Measurements from ENCODE around the gene RBP5. TPM values are rescaled to one million over a fixed set of nuclear protein-coding genes. Genes with fewer than 3 reads are reported as not detected.
A peak's percentile ranks its signal among the peaks of the same experiment; 100 is the strongest.

Gene RBP5
- total and polyA plus RNA-seq, 8 donors: 1.2 to 26.5 (median 20.2) TPM

- DNase-seq: no peak
- ATAC-seq: no peak
Observed at GRCh38 chr12:7096979-7097378, 31.7 kb downstream of the RBP5 start.

GRCh38 chr12:7096006-7096932 lies 32.4 kb downstream of the RBP5 start:
- Histone ChIP-seq H3K36me3 (peaks cover 0 to 49% of the 10 kb centered on the region in 2 donors), H3K4me1 (peaks cover 0 to 20% of the 10 kb centered on the region in 2 donors), H3K9me3 (no peaks in the 10 kb centered on the region), H3K4me3 (no peak overlapping the region), H3K27me3 (no peaks in the 10 kb centered on the region), H3K27ac (no peak overlapping the region)
- peak; percentile 41 for ATAC-seq
- intact Hi-C loops (cut with DNase I): loop anchor here in 1 of 2 donors (10.0 kb wide), 1 partner anchor 171 kb away; the partner anchor contains the start of gene ATN1
- TF ChIP-seq CTCF (IDR thresholded peaks at IDR 0.05): no peak
- DNase-seq: no peak

More at GRCh38 chr12:7096979-7097378, 31.7 kb downstream of the RBP5 start:
- H3K36me3 ChIP-seq: peaks cover 0 to 56% of the 10 kb centered on the region in 2 donors
- H3K4me1 ChIP-seq: peaks cover 0 to 20% of the 10 kb centered on the region in 2 donors
- no peak for TF ChIP-seq CTCF (IDR thresholded peaks at IDR 0.05)
- no peak overlapping the region for H3K27ac ChIP-seq
- no peak overlapping the region for H3K4me3 ChIP-seq
- intact Hi-C loops (cut with DNase I): loop anchor here in 1 of 2 donors (10.0 kb wide), 1 partner anchor 172 kb away; the partner anchor contains the start of gene ATN1
- no peaks in the 10 kb centered on the region for H3K9me3 ChIP-seq
- no peaks in the 10 kb centered on the region for H3K27me3 ChIP-seq

GRCh38 chr12:7093892-7094291 lies 34.8 kb downstream of the RBP5 start:
- Histone ChIP-seq H3K9me3 (no peaks in the 10 kb centered on the region), H3K27me3 (no peaks in the 10 kb centered on the region), H3K4me1 (peaks cover 0 to 20% of the 10 kb centered on the region in 2 donors), H3K4me3 (no peak overlapping the region), H3K27ac (no peak overlapping the region), H3K36me3 (peaks cover 0 to 35% of the 10 kb centered on the region in 2 donors)
- intact Hi-C loops (cut with DNase I): loop anchor here in 1 of 2 donors (10.0 kb wide), 1 partner anchor 169 kb away; the partner anchor contains the start of gene ATN1
- TF ChIP-seq CTCF (IDR thresholded peaks at IDR 0.05): no peak
- DNase-seq (no peak), ATAC-seq (no peak)

- Histone ChIP-seq H3K9me3 (no peaks in the 10 kb centered on the region), H3K4me1 (peaks cover 0 to 20% of the 10 kb centered on the region in 2 donors), H3K4me3 (no peak overlapping the region), H3K27ac (no peak overlapping the region), H3K36me3 (peaks cover 0 to 34% of the 10 kb centered on the region in 2 donors), H3K27me3 (no peaks in the 10 kb centered on the region)
- intact Hi-C loops (cut with DNase I): loop anchor here in 1 of 2 donors (10.0 kb wide), 1 partner anchor 169 kb away; the partner anchor contains the start of gene ATN1
- no peak for TF ChIP-seq CTCF (IDR thresholded peaks at IDR 0.05)
- no peak for ATAC-seq
- no peak for DNase-seq
Observed at GRCh38 chr12:7093486-7093885, 35.2 kb downstream of the RBP5 start.

GRCh38 chr12:7092986-7093460 lies 35.7 kb downstream of the RBP5 start:
- H3K27me3 ChIP-seq: no peaks in the 10 kb centered on the region
- no peak overlapping the region for H3K4me3 ChIP-seq
- peaks cover 0 to 34% of the 10 kb centered on the region in 2 donors for H3K36me3 ChIP-seq
- intact Hi-C loops (cut with DNase I): loop anchor here in 1 of 2 donors (10.0 kb wide), 1 partner anchor 168 kb away; the partner anchor contains the start of gene ATN1
- TF ChIP-seq CTCF (IDR thresholded peaks at IDR 0.05): no peak
- H3K27ac ChIP-seq: peak overlapping the region; percentile 47 to 77
- H3K9me3 ChIP-seq: no peaks in the 10 kb centered on the region
- DNase-seq (no peak), ATAC-seq (no peak)
- peaks cover 0 to 20% of the 10 kb centered on the region in 2 donors for H3K4me1 ChIP-seq

Measured in left lung (tissue), 10 donors.